Type B pancreatic cell (in vitro differentiated cells): ENCODE results near the gene RPL13. TPM values are rescaled to one million over a fixed set of nuclear protein-coding genes. Genes with fewer than 3 reads are reported as not detected.

Source experiments
- DNase-seq: peaks from one replicate; pipeline ENCODE4 v3.0.0; 2021; ENCODE audit warnings: mixed read lengths; ENCODE audit not compliant: unreplicated experiment; ENCODE audit errors: extremely low spot score
- H3K27ac Mint-ChIP-seq: 2 replicates; pipeline ENCODE4 v1.8.0; 2021; ENCODE audit warnings: mild to moderate bottlenecking, mixed read lengths
- H3K27me3 Mint-ChIP-seq: 2 replicates; pipeline ENCODE4 v1.8.0; 2021; ENCODE audit warnings: mixed read lengths
- H3K36me3 Mint-ChIP-seq: 2 replicates; pipeline ENCODE4 v1.8.0; 2021; ENCODE audit warnings: mixed read lengths
- H3K4me1 Mint-ChIP-seq: one replicate; pipeline ENCODE4 v1.8.0; 2021; ENCODE audit warnings: mixed read lengths; ENCODE audit not compliant: unreplicated experiment
- H3K4me3 Mint-ChIP-seq: 2 replicates; pipeline ENCODE4 v1.8.0; 2021; ENCODE audit warnings: mild to moderate bottlenecking, mixed read lengths
- H3K9me3 Mint-ChIP-seq: 2 replicates; pipeline ENCODE4 v1.8.0; 2021; ENCODE audit warnings: mixed read lengths
- CTCF ChIP-seq: fragments of 200-600 bp; sonication (generic); conservative IDR thresholded peaks from 2 replicates; pipeline ENCODE4 v1.5.0; 2021; ENCODE audit warnings: antibody characterized with exemption, mild to moderate bottlenecking
- total RNA-seq: library from RNA; stranded (reverse); gene quantifications from 2 replicates; pipeline ENCODE4 v1.2.1, GENCODE V29; 2021; ENCODE audit warnings: low replicate concordance

Gene RPL13
- total RNA-seq, 1 donor from 2014 or later: 2,557 TPM

- peaks cover 8% of the 10 kb centered on the region for H3K4me1 Mint-ChIP-seq
- H3K4me3 Mint-ChIP-seq: no peak overlapping the region
- no peak for DNase-seq
- no peak for TF ChIP-seq CTCF
- H3K27ac Mint-ChIP-seq: no peak overlapping the region
- peaks cover 11% of the 10 kb centered on the region for H3K36me3 Mint-ChIP-seq
- H3K27me3 Mint-ChIP-seq: no peaks in the 10 kb centered on the region
- H3K9me3 Mint-ChIP-seq: no peaks in the 10 kb centered on the region
These were observed 6.7 kb upstream of the RPL13 start for GRCh38 chr16:89553733-89554132.

DNA sequence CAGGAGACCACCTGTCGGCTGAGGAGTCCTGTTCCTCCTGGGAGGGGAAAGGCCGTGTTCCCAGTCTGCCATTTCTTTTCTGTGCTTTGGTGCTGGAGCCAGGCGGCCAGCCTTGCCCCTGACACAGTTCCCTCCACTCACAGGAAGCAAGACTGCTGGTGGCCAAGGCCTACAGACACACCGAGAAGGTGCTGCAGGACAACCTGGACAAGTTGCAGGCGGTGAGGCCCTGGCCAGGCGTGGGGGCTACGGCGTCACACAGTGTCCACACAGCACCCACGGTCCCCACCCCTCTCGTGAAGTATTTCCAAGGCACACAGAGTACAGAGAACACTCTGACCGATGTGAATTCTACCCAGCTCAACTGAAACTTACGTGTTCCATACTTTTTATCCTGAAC, 6.1 kb upstream of the RPL13 start:
- Mint-ChIP-seq H3K4me3 (no peak overlapping the region), H3K36me3 (peaks cover 11% of the 10 kb centered on the region), H3K9me3 (no peaks in the 10 kb centered on the region), H3K4me1 (peaks cover 8% of the 10 kb centered on the region), H3K27me3 (no peaks in the 10 kb centered on the region), H3K27ac (no peak overlapping the region)
- DNase-seq: no peak
- no peak for TF ChIP-seq CTCF

DNA sequence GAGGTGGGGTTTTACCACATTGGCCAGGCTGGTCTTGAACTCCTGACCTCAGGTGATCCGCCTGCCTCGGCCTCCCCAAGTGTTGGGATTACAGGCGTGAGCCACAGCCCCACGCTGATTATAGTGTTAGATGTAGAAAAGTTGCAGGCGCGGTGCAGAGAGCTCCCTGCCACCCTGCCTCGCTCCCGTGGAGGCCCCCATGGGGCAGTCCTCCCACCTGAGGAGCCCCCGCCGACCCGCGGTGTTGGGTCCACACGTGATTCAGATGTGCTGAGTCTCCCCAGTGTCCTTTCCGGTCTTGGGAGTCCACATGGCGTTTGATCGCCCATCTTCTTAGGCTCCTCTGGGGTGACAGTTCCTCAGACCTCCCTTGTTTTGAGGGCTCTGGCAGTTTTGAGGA, 5.2 kb upstream of the RPL13 start:
- no peak for TF ChIP-seq CTCF
- peaks cover 11% of the 10 kb centered on the region for H3K36me3 Mint-ChIP-seq
- no peak for DNase-seq
- H3K27ac Mint-ChIP-seq: no peak overlapping the region
- peaks cover 8% of the 10 kb centered on the region for H3K4me1 Mint-ChIP-seq
- no peak overlapping the region for H3K4me3 Mint-ChIP-seq
- no peaks in the 10 kb centered on the region for H3K9me3 Mint-ChIP-seq
- no peaks in the 10 kb centered on the region for H3K27me3 Mint-ChIP-seq

GRCh38 chr16:89555780-89556179, 4.7 kb upstream of the RPL13 start:
- TF ChIP-seq CTCF: no peak
- Mint-ChIP-seq H3K36me3 (peaks cover 11% of the 10 kb centered on the region), H3K4me3 (peak overlapping the region; percentile 41), H3K9me3 (no peaks in the 10 kb centered on the region), H3K27ac (peak overlapping the region; percentile 49), H3K27me3 (no peaks in the 10 kb centered on the region), H3K4me1 (peaks cover 8% of the 10 kb centered on the region)
- DNase-seq: no peak

DNA sequence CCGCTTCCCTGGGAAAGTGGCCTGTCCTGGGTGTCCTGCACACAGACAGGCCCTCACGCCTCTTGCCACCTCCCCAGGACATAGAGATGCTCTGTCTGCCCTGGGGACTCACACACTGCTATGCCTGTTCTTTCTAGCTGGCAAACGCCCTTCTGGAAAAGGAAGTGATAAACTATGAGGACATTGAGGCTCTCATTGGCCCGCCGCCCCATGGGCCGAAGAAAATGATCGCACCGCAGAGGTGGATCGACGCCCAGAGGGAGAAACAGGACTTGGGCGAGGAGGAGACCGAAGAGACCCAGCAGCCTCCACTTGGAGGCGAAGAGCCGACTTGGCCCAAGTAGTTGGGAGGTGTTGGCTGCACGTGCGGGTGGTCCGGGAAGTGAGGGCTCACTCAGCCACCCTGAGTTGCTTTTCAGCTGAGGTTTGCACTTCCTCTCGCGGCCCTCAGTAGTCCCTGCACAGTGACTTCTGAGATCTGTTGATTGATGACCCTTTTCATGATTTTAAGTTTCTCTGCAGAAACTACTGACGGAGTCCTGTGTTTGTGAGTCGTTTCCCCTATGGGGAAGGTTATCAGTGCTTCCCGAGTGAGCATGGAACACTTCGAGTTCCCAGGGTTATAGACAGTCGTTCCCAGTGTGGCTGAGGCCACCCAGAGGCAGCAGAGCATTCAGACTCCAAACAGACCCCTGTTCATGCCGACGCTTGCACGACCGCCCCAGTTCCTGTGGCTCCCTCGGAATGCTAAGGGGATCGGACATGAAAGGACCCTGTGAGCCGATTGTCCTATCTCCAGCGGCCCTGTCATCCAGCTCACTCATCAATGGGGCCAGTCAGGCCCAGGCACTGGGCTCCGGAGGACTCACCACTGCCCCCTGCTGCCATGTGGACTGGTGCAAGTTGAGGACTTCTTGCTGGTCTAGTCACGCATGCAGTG, 3.5 kb upstream of the RPL13 start:
- DNase-seq: peak; percentile 85
- peak overlapping the region; percentile 86 for H3K27ac Mint-ChIP-seq
- H3K9me3 Mint-ChIP-seq: no peaks in the 10 kb centered on the region
- peak; percentile 87 for TF ChIP-seq CTCF
- no peaks in the 10 kb centered on the region for H3K27me3 Mint-ChIP-seq
- peaks cover 12% of the 10 kb centered on the region for H3K4me1 Mint-ChIP-seq
- peaks cover 19% of the 10 kb centered on the region for H3K36me3 Mint-ChIP-seq
- H3K4me3 Mint-ChIP-seq: peak overlapping the region; percentile 81
